HG03432 (cell line): ENCODE data around the gene TLCD4.
A peak's percentile ranks its signal among the peaks of the same experiment; 100 is the strongest.
"Not testable (repeated sequence)": the region's sequence is repeated elsewhere in the genome, so short reads cannot be mapped to it uniquely, and the experiment has no call there.

Experiments used
- ATAC-seq: cut with Tn5 transposase; IDR thresholded peaks from one replicate; pipeline ENCODE4 v1.9.1; 2021; ENCODE audit warnings: mild to moderate bottlenecking, moderate library complexity; ENCODE audit not compliant: unreplicated experiment

TLCD4 gene, protein sequence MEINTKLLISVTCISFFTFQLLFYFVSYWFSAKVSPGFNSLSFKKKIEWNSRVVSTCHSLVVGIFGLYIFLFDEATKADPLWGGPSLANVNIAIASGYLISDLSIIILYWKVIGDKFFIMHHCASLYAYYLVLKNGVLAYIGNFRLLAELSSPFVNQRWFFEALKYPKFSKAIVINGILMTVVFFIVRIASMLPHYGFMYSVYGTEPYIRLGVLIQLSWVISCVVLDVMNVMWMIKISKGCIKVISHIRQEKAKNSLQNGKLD

DNA sequence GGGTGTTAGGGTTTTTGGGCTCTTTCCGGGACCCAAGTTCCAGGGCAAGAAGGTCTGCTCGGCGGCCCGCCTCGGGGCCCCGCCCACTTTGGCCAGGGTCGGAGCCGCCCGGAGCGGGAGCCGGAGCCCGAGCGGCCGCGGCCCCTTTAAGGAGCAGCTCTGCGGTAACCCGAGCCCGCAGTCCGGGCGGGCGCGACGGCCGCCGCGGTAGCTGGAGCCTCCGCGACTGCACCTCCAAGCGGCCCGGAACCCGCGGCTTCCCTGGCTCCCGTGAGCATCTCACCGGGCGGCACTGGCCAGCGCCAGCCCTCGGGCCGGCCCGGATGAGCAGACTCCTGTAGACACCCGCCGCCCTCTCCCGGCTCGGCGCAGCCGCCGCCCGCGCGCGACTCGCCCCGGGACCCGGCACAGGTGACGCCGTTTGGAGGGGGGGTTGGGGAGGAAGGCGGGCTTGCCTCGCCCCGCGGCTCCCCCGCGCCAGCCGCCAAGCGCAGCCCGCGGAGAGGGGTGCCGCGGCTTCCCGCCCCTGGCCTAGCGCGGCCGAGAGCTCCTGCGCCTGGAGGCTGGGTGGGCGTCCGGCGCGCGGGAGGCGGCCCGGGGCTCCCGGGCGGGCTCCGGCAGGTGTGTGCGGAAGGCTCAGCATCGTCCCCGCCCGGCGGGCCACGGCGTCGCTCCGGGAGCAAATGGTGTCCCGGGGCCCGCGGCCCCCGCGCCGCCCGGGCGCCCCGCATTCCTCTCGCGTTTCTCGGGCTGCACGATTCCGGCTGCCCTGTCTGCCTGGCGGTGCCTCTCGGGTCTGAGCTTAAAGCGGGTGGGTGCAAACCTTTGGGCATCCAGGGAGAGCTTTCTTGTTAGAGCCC lies at the start of gene TLCD4:
Gene TLCD4 (plus strand): TSS at position 149 of the 860 bp plus-strand sequence. CDS start 26,547 bp downstream, outside the sequence.
- peak; percentile 70 for ATAC-seq

DNA sequence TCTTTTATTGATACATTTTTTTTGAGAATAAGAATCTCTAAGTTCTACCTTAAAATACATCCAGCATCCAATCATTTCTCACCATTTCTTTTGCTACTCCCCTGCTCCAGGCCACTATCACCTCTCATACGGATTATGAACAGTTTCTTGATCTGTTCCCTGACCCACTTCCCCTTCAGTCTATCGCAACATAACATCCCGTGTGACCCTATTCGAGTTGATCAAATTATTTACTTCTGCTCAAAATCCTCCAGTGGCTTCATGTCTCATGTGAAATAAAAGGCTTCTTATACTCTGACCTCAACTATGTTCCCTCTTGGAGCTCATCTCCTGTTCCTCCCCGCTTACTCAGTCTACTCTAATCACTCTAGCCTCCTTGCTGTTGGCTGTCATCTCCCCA lies 49.6 kb upstream of the TLCD4 start:
- no peak for ATAC-seq

DNA sequence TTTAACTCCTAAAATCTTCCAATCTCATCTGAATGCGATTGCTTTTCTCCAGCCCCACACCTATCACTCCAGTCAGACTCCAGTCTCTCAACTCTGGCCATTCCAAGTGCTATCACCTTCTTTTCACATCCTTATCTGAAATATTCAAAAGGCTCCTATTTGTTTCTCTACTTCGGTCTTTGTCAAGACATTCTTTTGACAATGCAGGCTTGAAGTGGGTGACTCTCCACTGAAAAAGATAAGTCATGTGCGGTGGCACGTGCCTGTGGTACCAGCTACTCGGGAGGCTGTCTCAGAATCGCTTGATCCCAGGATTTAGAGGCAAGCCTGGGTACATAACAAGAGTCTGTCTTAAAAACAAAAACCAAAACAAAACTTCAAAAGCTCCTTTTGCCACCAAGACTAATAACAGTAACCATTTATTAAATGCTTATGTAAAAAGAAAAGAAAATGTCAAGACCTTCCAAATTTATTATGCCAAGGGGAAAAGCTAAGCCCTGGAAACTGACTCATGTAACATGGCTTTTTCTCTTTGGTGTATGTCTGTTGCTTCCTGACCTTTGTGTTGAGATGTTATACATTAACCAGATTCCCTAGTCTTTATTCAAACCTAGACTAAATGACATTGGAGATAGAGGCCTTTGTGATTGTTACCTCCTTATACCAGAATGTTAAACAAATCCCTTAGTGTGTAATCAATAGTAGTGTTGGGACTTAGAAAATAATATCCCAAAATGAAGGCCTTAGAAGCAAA lies 48.0 kb upstream of the TLCD4 start:
- ATAC-seq, result no peak

DNA sequence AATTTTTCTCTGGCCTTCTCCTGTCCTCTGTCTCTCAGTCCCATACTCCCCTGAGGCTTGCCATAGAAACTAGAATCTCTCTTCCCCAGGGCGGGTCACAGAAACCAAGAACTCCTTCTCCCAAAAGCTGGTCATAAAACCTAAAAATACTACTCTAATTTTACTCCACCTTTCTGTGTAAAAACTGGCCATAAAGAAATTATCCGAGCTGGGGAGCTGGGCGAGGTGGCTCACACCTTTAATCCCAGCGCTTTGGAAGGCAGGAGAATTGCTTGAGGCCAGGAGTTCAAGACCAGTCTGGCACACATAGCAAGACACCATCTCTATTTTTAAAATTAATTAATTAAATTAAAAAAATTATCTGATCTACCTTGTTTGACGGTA lies 47.5 kb upstream of the TLCD4 start:
- ATAC-seq, result no peak

DNA sequence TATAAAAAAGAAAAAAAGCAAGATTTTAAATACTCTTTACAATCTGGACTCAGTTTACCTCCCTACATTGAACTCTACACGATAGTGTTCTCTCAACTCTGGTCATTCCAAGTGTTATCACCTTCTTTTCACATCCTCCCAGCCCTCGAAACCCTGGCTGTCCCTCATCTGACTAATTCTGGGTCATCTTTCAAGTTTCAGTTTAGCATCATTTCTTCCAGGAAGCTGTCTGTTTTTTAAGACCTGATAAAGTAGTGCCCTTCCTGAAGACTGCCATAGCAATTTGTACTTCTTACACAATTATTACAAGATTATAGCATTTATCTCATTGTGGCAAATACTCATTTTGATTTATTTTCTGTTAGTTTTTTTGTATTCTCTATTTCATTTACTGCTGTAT lies 45.6 kb upstream of the TLCD4 start:
- ATAC-seq, result no peak

DNA sequence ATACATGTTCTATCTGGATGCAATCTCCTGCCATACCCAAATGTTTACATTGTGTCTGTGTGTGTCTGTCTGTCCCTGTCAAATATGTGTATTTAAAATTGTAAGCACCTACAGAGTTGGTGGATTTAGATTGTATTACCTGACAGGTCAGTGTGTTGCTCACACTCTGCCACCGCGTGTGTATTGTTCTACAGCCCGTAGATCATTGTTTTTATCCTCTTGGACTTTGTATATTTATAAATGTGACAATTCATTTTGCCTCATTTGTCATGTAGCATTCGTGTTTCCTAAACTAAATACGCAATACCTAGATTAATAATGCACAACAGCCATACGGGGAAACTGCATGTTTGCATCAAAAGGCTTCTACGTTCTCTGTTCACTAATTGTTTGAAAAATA lies 45.0 kb upstream of the TLCD4 start:
- peak; percentile 2 for ATAC-seq

DNA sequence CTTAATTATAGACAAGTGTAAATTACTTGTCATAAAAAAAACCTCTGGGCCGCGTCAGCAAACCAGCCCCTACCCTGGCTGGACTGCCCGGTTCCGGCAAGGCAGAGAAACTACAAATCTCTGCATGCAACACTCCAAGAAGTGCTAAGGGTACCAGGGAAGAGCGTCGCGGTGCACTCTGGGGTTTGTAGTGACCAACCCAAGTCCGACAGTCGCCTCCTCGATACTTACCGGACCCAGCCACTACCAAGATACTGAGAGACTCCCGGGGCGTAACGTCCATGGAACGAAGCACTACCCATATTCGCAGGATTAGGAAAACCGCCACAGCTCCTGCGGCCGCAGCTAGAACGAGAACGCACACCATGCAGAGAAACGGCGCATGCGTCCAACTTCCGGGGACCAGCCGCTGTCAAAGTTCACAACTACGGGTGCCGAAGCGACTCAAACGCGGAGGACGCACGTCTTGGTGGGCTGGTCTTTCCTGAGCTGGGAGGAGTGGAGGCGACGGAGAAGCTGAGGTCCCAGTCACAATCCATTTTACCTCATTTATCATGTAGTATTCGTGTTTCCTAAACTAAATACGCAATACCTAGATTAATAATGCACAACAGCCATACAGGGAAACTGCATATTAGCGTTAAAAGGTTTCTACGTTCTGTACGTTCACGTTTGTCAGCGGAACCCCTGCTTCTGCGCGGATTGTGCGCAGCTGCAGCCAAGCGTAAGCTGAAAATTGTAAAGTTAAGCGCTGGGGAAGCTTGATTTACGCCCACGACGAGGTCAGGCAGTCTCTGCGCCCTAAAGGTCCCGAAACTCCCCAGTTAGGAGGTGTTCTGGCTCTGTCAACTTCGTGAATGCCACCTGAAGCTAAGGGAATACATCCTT lies 44.4 kb upstream of the TLCD4 start, which contains the start of gene ALG14:
Gene ALG14 (minus strand): TSS at position 420 of the 888 bp plus-strand sequence. CDS start 53 bp downstream, at position 367.
- ATAC-seq, result peak; percentile 97

DNA sequence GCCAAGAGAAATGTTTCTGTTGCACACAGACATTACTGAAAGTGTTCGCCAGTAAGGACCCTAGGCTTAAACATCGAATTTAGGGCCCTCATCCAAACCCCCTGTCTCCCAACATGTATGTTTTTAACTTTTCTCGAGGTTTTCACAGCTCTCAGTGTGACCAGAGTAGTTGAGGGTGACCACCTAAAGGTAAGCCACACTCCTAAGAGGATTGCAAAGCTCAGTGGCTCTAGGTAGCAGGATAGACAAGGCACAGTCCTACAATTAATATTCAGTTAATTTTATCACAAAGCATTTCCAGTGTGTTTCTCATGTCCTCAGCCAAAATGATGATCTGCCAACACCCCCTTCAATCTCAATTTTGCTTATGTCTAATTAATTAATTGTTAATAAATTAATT lies 43.7 kb upstream of the TLCD4 start:
- no peak for ATAC-seq

DNA sequence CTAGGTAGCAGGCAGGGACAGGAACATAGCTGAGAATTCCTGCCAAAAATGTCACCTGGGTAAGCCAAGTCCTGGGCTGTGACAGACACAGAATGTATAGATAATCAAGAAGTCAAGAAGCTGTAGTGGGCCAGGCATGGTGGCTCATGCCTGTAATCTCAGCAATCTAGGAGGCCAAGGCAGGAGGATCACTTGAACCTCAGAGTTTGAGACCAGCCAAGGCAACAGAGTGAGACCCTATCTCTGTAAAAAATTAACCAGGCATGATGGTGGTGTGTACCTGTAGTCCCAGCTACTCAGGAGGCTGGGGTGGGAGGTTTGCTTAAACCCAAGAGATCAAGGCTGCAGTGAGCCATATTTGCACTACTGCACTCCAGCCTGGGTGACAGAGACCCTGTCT lies 41.1 kb upstream of the TLCD4 start:
- ATAC-seq, result no peak

DNA sequence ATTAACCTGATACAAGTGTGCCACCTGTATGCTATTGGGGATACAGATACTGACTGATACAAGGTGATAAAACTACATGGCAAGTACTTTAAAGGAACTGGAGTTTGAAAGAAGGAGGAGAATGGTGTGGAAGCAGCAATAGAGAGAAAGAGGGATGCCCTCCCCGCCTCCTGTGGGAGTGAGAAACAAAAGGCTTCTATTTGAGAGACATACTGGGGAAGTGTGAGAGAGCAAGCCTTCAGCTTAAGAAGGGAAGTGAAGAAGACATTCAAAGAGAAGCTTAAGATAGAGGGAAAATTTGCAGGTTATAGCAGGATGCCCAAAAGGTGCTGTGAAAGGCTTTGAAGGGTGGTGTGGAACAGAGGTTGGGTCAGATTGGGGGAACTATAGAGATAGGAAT lies 36.7 kb upstream of the TLCD4 start:
- no peak for ATAC-seq

DNA sequence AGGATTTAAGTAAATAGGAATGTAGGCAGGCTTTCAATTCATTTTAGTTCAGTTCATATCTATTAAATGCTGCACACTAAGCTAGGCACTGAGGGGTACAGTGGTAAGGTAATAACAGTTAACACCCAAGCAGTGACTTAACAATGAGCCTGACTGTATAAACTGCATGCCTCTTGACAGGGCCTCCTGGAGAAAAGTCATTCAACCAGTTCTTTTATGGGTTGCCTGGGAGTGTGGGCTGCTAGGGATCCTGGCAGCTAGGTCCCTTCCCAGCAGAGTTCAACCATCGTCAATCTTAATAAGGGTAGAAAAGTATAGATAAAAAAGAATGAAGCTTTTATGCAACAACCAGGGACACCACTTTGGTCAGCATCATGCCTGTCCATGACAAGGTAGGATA lies 36.3 kb upstream of the TLCD4 start:
- no peak for ATAC-seq

DNA sequence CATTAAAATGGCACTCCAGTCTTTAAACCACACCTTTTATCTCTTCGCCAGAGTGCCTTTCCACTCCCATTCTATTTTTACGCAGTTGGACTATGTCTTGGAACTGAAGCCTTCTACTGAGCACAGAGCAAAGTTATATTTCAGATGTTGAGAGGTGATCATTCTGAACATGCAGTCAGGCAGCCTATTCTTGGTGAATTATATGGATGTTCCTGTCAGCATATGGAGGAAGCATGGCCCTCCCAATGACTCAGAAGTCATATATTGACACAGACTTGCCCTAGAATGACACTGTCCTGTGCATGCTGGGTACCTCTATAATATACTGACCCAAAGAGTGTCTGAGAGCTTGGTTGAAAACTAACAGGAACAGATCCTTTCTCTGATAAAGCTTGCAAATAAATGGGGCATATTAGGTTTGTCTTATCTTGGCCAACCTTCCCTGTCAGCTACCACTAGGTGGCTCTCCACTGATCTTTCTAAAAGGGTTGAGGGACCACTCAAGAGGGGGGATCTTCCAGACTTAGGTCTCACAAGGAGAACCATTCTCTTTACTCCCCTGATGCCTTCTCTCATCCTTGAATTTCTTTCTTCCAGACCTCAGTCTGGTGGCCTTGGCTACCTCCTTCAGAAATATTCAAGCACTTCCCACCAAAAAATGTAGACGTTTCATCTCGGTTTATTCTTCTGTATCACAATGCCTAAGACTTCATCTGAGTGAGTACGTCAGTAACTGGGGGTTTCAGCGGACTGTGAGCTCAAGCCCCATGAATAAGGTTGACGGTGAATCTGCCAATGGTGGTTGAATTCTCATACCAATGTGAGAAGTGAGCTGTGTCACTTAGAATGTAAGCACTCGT lies 32.6 kb upstream of the TLCD4 start:
- peak; percentile 56 for ATAC-seq

DNA sequence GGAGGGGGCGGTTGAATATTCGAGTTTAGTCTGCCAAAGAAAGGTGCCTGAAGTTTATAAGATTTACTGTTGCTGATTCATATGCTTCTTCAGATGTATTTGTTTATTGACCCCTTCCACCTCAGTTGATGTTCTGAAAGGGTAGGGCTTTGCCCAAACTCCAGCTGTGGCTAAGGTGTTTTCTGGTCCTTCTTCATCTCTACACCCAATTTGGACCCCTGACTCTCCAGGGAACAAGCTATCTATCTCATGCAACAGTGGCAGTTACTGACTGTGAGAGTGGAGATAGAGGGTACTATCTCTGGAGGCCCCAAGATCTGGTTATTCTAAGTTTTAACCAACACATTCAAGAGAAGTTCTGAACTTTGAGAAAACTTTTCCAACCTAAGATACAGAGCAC lies 31.8 kb upstream of the TLCD4 start:
- ATAC-seq, result no peak

DNA sequence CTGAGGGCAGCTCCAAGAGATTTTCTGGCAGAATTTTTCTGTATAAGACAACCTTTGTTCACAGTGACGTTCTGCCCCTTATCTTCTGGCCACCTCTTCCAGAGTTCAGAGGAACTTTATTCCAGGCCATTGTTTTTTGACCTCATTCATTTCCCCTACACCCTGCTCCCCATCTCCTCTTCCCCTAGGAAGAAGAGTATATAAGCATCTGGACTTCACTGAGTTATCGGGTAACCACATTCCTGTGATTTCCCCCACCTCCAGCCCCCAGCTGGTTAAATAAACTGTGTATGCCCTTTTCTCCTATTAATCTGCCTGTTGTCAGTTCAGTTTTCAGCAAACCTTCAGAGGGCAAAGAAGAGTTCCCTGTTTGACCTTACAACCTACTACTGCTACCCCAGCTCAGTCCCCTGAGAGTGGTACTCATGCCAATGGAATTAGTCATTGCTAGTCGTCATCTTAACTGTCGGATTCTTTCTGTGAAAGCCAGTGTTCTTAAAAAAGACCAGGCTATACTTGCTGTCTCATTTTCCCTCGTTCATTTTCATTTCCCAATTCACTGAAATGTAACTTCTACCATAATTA lies 30.1 kb upstream of the TLCD4 start:
- ATAC-seq, result peak; percentile 85

DNA sequence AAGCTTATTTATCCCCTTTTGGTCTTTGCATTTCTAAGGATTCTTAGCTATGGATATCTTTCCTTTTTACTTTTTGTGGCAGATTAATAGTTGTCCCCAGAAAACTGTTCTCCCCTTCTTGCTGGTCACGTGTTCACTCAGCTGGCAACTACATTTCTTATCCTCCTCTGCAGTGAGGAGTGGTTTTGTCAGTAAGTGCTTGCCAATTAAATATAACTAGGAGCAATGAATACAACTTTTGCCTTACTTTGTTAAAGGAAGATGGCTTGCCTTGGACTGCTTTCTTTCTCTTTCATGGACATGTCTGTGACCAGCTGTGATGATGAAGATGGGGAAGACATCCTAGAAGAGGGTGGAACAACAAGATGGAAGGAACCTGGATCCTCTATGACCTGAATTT lies 28.9 kb upstream of the TLCD4 start:
- no peak for ATAC-seq

DNA sequence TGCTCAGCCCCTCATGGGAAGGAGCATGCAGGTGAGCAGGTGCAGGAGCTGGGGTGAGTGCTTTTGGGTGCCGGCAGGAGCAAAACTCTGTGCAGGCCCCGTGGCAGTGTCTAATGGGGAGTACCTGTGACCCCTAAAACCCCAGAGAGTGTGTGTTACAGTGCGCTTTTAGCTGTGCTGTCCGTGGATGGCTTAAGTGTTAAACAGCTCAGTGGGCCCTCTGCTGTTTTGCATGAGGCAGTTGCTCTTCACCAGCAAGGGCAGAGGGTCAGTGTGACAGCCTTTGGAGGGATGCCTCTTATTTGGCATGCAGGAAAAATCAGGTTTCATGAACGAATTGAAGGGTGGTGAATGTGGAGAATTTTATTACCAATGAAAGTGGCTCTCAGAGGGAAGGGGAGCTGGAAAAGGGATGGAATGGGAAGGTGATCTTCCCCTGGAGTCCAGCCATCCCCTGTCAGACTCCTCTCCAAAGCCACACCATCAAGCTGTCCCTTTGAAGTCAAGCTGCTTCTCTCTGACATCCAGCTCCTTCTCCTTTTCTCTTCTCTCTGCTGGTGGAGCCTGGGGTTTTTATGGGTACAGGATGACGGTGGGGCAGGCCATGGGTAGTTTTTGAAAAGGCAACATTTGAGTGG lies 27.4 kb upstream of the TLCD4 start:
- ATAC-seq, result no peak

DNA sequence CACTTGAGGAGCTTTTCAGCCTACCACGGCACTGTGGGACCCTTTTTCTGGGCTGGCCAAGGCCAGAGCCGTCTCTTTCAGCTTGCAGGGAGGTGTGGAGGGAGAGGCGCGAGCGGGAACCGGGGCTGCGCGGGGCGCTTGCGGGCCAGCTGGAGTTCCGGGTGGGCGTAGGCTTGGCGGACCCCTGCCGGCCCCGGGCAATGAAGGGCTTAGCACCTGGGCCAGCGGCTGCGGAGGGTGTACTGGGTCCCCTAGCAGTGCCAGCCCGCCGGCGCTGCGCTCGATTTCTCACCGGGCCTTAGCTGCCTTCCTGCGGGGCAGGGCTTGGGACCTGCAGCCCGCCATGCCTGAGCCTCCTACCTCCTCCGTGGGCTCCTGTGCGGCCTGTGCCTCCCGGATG lies 25.9 kb upstream of the TLCD4 start:
- ATAC-seq, result not testable (repeated sequence)

DNA sequence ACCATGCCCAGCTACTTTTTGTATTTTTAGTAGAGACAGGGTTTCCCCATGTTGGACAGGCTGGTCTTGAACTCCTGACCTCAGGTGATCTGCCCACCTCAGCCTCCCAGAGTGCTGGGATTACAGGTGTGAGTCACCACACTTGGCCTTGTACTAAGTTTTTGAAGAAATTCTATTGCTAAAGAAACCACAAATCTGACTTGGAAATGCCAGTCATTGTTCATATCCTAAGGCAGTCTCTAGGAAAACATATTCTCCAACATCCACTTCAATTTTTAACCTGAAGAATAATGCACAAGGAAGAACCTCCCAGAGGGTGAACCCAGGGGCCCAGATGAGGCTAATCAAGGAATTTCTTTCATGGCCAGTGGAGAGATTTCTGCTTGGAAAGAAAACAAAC lies 24.3 kb upstream of the TLCD4 start:
- ATAC-seq, result not testable (repeated sequence)

DNA sequence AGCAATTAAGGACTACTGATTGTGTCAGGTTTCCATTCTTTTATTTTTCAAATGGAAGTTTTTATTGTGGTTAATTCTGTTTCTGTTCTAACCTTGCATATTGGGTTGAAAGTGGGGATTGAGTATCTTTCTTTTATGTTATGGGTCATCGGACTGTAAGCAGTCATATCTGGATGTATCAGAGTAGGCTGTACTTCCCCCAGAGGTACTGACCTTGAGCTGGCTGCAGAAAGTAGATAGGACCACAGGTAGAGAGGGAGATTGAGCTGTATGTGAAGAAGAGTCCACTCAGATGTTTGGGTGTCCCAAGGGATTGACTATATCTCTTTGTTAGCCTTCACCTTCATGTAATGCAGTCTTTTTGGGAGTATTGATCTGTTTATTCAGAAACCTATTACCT lies 23.9 kb upstream of the TLCD4 start:
- peak; percentile 38 for ATAC-seq
